DMS53 treated with DMSO at 0.1 percent for 48 hours (cell line): ENCODE data around the gene CKMT2.

Source experiments
- DNase-seq: peaks from one replicate; lab custom pipeline; 2025; ENCODE audit not compliant: unreplicated experiment; lab: John Stamatoyannopoulos, UW

The CKMT2 gene

DNA sequence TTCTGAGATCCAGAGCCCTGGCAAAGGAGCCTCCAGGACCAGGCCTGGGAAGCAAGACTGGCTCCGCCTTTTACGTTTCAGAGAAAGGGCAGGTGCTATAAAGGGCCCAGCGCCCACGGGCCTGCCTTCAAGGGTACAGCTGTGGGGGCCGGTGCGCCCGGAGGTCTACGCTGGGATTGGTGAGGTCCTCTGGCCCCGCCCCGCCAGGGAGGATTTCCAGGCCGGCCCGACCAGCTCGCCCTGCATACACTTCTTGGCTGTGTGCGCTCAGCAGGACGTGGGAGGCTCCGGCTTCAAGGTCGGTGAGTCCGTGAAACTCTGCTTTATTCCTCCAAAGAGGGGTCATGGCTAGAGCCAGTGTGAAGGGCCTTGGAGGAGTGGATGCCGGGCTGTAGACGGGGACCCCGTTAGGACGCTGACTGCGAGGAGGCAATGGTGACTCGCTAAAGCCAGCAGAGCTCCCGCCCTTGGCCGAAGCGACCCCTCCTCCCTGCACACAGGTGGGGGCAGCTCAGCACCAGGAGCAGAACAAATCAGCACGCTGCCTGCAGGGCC is at the start of gene CKMT2:
CKMT2 (plus strand) TSS at position 243 of the 555 bp plus-strand sequence. CDS start 17,811 bp downstream, outside the sequence.
- DNase-seq, result no peak

DNA sequence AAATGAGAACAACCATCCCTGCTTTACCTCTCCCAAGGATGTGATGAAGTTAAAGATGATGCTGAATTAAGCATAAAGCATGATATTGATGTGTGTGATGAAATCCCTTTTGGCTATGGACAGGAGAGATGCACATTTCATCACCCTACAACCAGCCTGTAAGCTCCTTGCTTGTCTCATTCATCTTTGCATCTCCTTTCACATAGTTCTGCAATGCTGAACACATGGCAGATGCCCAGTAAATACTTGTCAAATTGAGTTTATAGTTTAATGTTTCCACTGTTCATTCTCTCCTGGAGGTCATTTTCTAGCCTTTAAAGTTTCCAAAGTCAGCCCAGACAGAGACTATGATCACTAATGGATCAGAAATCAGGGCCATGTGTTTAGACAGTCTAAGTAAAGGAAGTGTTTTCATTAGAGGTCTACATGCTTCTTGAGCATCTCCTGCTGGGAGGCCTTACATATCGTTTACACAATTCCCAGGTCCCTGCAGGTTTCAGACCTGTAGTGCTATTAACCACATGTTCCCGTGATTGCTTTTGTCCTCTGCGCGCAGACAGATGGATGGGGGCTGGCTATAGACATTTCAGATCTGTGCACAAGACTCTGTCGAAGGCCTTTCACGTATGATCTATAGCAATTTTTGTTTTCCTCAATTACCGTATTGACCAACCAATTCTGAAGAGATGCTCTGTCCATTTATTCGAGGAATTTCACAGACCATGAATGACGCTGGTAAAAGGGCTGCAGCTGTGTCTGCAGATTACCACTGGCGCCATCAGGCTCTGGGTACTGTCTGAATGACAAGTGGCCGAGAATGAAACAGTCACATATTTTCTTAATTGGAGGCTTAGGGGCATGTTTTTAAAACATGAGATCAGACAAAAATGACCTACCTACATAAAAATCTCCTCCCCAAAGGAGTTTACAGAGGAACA is 49.0 kb upstream of the CKMT2 start:
- DNase-seq, result no peak

DNA sequence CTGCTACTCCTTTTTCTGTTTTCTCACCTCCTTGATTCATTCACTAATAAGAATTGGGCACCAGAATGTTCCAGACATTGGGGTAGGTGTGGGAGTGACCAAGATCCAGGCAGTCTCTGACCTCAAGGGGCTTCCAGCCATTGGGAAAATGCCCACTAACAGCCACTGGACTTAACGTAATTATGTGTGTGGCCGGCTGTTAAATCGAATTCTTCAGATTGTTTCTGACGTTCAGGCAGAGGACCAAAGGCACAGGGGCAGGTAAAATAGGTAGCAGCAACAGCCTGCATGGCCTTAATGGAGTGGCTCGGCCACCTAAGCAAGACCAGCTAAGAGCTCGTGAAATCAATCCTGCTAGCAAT is 48.4 kb upstream of the CKMT2 start:
- DNase-seq, result no peak

DNA sequence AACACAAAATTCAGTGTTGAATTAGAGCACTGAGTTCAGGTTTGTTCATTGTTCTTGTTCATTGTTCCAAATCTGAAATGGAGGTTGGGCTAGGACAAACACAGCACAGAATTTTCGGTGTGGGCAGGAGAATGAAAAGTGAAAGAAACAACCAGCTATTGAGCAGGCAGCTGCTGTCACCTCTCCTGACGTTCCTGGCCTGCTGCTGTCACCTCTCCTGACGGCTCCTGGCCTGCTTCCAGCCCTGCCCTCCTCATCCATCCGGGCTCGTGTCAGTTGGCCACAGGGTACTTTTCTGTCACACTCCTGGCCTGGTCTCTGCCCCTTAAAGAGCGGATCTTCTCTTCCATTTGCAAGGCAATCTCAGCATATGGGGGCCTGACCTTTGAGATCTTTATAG is 45.2 kb upstream of the CKMT2 start:
- peak; percentile 24 for DNase-seq

DNA sequence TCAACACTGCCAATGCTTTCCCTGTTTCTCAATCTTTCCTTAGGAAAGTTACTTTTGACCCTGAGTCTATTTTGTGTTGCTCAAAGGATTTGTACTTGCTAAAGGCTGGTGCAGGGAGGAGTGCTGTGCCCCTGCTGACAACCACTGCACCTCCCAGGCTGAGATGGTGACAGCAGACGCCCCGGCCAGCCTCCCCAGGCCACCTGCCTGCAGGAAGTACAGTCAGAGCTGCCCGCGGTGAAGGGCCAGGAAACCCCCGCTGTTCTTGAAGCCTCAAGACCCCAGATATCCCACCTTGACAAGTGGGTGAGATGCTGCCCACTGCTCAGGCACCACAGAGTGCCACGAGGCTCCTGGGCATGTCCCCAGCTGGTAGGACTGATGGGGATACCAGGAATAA is 44.2 kb upstream of the CKMT2 start:
- no peak for DNase-seq

DNA sequence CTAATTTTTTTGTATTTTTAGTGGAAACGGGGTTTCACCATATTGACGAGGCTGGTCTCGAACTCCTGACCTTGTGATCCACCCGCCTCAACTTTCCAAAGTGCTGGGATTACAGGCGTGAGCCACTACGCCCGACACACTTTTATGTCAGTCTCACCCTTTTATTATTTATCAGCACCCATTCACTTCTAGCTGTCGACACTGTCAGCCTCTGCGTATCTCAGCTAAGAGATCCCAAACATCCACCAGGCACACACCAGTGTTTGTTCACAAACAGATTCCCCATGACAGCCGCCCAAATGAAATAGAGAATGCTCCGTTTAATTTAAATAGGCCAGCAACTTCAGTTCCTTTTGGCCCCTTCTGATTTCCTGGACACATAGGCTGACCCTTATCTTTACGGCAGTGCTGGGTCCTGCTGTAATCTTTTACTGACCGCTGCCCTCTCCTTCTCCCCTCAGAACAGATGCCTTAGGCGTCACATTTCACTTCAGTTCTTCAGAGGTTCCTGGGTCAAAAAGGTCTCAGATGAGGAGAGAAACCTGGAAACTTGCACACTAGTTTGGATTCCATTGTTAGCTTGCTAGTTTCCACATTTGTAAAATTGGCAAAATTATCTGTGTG is 43.1 kb upstream of the CKMT2 start:
- DNase-seq, result no peak

DNA sequence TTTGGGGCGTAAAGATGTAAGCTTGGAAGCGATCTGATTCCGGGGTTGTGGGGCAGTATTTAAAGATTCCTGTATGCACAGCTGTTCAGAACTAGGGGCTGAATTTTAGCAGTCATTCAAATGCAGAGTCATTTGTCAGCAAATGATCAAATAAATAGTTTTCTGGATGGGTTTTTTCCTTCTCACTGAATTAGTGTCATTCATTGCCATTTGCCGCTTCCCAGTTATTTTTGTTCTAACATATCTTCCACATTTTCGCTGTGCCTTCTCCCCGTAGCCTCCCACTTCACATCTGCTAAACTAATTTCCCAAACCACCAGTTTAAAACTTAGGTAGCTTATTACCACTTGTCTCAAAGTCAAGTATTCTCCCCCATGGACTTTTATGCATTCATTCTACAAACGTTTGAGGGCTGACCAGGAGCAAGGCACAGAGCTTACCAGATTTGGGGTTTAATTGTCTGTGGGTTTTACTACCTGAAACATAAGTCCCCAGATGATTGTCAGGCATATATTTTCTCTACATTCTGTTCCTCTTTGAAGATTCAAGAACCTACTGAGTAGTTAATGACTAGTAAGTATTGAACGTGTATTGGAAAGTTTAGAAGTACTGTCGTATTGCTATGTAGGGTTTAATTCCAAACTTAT is 41.3 kb upstream of the CKMT2 start:
- DNase-seq, result no peak

DNA sequence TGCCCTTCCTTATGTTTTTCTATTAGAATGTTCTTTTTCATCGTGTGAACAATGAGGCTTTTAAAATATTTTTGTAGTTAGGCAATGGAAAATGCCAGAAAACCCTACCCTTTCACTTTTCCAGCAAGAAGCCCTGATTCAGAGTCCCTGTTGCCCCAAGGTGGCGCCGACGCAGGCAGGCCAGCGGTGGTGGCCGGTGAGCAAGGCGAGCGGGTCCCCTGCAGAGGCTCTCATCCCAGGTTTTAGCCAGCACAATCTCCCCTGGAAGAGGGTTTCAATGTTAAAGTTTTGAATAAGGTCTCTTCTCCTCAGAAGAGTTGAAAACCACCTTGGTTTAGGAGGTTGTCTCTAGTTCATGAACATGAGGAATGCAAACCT is 40.8 kb upstream of the CKMT2 start:
- DNase-seq, result no peak

DNA sequence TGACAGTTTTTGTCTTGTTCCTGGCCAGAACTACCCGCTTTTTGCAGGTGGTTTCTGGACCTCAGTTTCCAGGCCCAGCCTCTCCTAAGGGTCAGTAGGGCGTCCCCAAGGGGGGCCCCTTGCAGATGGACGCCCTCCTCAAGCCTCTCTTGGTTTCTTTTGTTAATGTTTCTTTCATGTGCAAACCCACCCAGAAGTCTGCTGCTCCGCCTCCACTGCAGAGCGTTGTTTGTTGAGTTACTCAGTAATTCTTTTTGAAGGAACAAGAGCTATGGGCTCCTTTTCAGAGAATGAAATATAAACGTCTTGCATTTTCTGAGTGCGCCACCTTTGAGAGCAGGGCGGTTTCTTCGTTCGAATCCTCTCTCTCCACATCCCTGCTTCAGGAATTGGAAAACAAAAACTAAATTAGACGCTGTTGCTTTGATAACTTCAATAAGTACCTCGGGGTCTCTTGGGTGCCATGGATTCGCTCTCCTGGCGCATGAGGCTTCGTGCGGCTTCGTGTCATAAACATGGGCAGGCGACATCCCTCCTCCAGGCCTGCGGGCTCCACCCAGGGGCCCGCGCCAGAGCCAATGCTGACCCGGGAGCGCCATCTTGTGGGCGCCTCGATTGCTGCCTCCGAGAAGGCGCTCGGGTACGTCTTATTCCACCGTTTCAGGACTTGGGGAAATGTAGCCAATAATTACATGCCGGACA is 38.3 kb upstream of the CKMT2 start:
- DNase-seq, result peak; percentile 71

DNA sequence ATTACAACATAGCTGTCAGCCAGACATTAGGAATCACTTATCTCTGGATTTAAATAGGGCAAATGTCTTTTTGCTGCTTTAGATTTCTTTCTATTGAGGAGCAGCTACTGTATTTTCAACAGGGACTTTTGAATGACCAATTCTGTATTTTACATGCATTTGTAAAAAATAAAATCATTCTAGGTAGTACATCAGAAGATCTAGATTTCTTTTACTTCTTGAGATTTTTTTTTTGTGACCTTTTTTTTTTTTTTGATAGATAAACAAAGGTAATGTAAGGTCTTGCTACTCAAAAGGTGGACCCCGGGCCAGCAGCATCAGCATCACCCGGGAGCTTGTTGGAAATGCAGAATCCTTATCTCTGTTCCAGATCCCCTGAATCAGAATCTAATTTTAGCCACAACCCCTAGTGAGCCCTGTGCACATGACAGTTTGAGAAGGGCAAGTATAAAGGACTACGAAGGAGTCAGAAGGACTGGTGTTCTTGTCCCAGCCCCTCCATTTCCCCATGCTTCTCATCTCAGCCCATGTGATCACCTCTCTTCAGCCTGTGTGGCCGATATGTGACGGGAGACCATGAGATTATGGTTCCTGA is 37.7 kb upstream of the CKMT2 start:
- DNase-seq, result no peak

DNA sequence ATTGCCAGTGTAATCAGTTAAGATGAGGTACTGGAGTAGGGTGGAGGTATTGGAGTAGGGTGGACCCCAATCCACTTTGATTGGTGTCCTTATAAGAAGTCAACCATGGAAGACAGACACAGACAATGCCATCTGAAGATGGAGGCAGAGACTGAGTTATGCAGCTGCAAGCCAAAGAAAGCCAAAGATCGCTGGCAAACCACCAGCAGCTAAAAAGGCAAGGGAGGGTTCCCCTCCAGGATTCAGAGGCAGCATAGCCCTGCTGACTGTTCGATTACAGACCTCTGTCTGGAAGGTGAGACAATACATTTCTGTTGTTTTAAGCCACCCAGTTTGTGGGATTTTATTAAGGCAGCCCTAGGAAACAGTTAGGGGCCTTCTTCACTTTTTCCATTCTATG is 30.5 kb upstream of the CKMT2 start:
- no peak for DNase-seq

DNA sequence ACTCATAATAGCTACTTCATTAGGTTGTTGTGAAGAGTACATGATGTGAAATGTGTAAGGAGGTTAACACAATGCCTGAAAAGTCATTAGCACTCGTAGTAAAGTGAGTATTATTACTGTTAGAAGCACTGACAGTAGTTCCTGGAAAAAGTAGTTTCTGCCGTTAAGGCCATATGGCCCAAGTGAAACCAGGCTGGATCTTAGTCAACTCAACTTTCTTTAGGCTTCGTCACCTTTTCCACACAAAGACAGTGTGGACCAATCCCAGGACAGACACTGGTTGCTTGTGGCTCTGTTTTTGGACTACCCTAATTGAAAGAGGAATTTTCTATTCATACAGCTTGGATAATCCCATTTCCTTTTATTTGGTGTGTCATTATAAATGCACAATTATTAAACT is 29.4 kb upstream of the CKMT2 start:
- DNase-seq, result no peak

DNA sequence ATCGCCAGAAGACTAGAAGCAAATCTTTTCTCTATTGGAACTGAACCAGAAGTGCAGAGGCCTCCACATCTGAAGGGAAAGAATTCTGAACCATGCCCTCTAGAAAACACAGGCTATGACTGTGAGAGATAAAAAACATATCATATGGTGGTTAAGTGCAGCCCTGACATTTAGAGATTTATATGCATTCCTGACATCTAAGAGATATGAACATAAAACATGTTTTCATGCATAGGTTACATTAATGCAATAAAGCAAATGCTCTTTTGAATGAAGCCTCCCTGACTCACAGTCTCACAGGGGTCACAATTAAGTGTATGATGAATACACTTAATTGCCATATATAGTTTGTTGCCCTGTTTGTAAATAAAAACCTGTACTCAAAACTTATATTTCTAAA is 28.9 kb upstream of the CKMT2 start:
- DNase-seq, result no peak

DNA sequence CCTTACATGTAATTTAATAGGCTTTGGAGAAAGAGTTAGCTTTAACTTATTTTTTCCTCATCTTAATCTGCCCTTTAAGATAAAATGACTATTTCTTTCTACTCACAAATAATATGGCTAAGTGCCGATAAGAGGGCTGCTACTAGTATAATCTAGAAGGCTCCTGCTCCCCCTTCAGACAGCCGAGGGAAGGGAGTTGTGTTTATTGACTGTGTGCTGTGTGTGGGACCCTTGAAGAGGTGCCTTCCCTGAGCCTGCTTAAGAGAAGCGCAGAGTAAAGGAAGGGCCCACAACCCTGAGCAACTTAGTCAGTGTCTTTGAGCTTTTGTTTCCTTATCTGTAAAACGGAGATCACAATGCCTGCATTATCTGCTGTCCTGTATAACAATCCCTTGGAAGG is 28.1 kb upstream of the CKMT2 start:
- no peak for DNase-seq

DNA sequence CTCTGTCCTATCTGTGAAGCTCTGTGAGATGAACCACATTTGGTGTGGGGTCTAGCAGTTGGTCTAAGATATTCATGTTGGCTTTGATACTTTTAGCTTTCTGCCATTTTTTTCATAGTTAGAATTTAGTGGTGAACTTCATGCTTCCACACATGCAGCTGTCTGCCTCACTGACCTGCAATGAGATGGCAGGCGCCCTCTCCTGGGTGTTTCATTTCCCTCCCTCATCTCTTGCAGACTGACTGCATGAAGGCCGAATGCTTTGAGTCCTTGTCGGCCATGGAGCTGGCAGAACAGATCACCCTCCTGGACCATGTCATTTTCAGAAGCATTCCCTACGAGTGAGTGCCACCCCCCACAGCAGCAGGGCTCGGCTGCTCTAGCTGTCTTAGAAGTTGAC is 26.1 kb upstream of the CKMT2 start:
- DNase-seq, result no peak

DNA sequence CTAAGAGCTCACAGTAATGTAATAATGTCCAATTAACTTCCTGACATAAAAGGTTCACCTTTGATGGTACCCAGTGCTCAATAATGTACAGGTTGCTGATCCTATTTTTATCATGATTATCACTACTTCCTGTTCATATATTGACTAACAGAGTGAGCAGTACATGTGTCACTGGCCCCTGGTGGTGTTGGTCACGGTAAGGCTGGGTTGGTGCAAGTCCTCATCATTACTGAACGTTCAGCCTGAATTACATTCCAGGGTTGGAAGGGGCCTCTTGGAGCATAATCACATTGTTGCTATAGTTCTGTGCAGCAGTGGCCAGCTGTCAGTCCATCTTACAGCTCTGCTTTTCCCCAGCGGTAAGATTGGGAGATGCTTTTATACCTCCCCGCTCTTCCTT is 24.2 kb upstream of the CKMT2 start:
- no peak for DNase-seq

DNA sequence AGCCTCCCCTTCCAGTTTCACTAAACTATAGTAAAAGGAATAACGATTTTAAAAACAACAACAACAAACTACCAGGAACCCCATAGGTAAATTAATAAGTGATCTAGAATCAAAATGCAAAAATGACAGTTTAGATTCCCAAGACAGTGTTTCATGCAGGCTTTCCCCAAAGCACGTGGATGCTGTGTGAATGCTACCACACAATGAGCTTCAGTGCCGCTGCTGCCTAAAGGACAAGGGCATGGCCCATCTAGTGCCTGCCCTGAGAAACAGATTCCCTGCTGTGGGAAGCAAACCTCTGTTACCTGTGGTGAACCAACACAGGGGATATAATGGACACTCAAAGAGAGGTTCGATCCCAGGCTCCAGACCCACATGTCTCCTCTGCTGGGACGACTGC is 23.7 kb upstream of the CKMT2 start:
- DNase-seq, result no peak

DNA sequence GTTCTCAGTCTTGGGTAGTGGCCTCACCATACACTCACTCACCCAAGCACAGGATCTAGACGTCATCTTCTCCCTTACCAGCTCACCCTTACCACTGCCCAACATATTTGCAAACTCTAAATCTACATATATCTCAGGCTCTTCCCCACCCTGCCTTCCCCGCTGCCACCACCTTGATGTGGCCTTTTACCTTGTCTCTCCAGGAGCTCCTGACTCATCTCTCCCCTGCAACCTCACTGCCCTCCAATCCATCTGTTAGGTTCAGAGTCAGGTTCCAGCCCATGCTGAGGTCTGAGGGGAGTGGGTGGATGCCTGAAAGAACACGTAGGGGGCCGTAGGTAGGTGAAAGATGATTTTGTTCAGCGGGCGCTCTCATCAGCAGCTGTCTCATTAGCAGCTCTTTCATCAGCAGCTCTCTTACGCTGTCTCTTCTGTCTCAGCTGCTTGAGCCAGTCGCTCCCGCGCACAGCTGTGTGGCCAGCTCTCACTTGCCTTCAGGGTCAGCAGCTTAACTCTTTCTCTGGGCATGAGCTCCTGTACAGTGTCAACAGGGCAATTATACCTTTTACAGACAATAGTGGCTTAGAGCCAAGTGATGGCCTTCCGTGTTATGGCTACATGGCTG is 23.1 kb upstream of the CKMT2 start:
- no peak for DNase-seq

DNA sequence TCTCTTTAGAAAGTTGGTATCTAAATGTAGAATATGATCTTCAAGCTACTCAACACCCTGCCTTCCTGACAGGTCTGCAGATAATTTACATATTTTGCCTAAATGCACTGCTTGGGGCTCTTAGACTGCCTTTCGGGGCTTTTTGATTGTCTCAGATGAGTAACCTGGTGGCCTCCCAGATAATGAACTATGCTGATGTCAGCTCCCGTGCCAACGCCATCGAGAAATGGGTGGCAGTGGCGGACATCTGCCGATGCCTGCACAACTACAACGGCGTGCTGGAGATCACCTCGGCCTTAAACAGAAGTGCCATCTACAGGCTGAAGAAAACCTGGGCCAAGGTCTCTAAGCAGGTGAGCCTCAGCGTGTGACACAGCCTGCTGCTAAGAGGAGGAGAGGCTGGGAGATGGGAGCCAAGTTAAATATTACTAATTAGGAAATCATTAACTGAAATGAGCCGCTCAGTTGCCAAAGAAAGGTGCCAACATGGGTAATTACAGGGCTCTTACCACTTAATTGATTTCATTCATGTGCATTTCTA is 20.8 kb upstream of the CKMT2 start:
- peak; percentile 53 for DNase-seq

DNA sequence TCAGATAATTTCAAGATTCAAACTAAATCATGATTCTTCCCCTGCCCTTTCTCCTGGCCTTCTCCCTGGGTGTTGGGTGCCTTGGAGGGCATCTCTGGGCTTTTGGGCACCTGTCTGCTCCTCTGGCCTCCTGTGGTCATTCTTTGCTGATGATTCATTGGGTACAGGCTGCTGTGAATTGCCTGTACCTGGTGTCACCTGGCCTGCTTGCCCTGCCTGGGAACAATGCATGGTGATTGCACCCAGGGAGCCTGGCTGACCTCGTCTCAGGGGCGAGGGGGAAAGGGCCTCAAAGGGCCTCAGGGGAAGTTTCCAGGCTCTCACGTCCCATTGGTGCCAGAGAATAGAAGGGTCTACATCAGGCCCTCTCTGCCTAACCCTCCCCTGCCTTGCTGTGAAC is 20.1 kb upstream of the CKMT2 start:
- no peak for DNase-seq
